Testis (tissue), 2 donors: ENCODE results near the gene AMTN.

ENCODE experiments used
- CTCF ChIP-seq, 3 experiments: fragments of 450-650 bp in 2 of 3; fragments of 200-600 bp in 1 of 3; sonication (generic) in 1 of 3; IDR thresholded peaks; one replicate each; pipeline ENCODE4 v1.5.1; 2016 to 2019; ENCODE audit warnings: antibody characterized with exemption in 3 of 3, mild to moderate bottlenecking in 2 of 3, moderate library complexity in 1 of 3
- POLR2A ChIP-seq: fragments of 450-650 bp; IDR thresholded peaks from one replicate; pipeline ENCODE4 v1.6.1; 2017; ENCODE audit warnings: antibody characterized with exemption, mild to moderate bottlenecking, moderate library complexity

- TF ChIP-seq POLR2A = no peak
- no peak for TF ChIP-seq CTCF (IDR thresholded peaks at IDR 0.05)
These were observed at the start of gene AMTN for GRCh38 chr4:70518269-70518668.
